ENCODE results near the gene ATP7A.
"Not testable (repeated sequence)": the region's sequence is repeated elsewhere in the genome, so short reads cannot be mapped to it uniquely, and the experiment has no call there.

DNA sequence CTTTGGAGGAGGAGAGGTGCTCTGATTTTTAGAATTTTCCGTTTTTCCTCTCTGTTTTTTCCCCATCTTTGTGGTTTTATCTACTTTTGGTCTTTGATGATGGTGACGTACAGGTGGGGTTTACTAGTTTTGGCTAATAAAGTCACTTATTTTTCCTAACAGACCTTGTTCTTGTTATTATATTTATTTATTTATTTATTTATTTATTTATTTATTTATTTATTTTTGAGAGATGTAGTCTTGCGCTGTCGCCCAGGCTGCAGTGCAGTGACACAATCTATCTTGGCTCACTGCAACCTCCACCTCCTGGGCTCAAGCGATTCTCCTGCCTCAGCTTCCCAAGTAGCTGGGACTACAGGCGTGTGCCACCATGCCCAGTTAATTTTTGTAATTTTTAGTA lies 170.9 kb downstream of the ATP7A start:
- TF ChIP-seq EZH2 (IDR thresholded peaks at IDR 0.05; ENCODE audit: insufficient read depth, low read length) = not testable (repeated sequence)
- TF ChIP-seq, protein P1, sequence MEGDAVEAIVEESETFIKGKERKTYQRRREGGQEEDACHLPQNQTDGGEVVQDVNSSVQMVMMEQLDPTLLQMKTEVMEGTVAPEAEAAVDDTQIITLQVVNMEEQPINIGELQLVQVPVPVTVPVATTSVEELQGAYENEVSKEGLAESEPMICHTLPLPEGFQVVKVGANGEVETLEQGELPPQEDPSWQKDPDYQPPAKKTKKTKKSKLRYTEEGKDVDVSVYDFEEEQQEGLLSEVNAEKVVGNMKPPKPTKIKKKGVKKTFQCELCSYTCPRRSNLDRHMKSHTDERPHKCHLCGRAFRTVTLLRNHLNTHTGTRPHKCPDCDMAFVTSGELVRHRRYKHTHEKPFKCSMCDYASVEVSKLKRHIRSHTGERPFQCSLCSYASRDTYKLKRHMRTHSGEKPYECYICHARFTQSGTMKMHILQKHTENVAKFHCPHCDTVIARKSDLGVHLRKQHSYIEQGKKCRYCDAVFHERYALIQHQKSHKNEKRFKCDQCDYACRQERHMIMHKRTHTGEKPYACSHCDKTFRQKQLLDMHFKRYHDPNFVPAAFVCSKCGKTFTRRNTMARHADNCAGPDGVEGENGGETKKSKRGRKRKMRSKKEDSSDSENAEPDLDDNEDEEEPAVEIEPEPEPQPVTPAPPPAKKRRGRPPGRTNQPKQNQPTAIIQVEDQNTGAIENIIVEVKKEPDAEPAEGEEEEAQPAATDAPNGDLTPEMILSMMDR (IDR thresholded peaks at IDR 0.05; ENCODE audit: insufficient read depth, low read depth, low read length) = not testable (repeated sequence)

Data from astrocyte (in vitro differentiated cells and primary cell).